MM.1S (cell line): Measurements from ENCODE around the gene SLC35E2B.
"Not testable (repeated sequence)": the region's sequence is repeated elsewhere in the genome, so short reads cannot be mapped to it uniquely, and the experiment has no call there.

Source experiments
- DNase-seq: peaks from one replicate; pipeline ENCODE4 v3.0.0-alpha.2; 2015
- H2AFZ ChIP-seq: fragments of 300-600 bp; sonication (generic); 2 replicates; pipeline ENCODE4 v1.6.0; 2016; ENCODE audit warnings: antibody characterized with exemption, low read length
- H3F3A ChIP-seq: fragments of 300-600 bp; sonication (generic); 2 replicates; pipeline ENCODE4 v1.6.1; 2016; ENCODE audit warnings: mild to moderate bottlenecking, antibody characterized with exemption, low read length, moderate library complexity, mixed read lengths; ENCODE audit not compliant: insufficient read depth
- H3K27ac ChIP-seq: fragments of 300-600 bp; sonication (generic); 2 replicates; pipeline ENCODE4 v1.5.1; 2016; ENCODE audit warnings: mild to moderate bottlenecking, low read length
- H3K27me3 ChIP-seq: fragments of 300-600 bp; sonication (generic); replicated peaks from 2 replicates; pipeline ENCODE4 v1.6.0; 2016; ENCODE audit warnings: low read length; ENCODE audit not compliant: insufficient read depth
- H3K36me3 ChIP-seq: fragments of 300-600 bp; sonication (generic); replicated peaks from 2 replicates; pipeline ENCODE4 v1.6.1; 2016; ENCODE audit warnings: mild to moderate bottlenecking, low read length, mixed read lengths; ENCODE audit not compliant: insufficient read depth
- H3K4me1 ChIP-seq: fragments of 300-600 bp; sonication (generic); 2 replicates; pipeline ENCODE4 v1.6.1; 2016; ENCODE audit warnings: low read length, mixed read lengths
- H3K4me2 ChIP-seq: fragments of 300-600 bp; sonication (generic); 2 replicates; pipeline ENCODE4 v1.6.0; 2016; ENCODE audit warnings: low read depth, low read length
- H3K4me3 ChIP-seq: fragments of 300-600 bp; sonication (generic); 2 replicates; pipeline ENCODE4 v1.5.1; 2016; ENCODE audit warnings: low read length, mixed read lengths
- H3K79me2 ChIP-seq: fragments of 300-600 bp; sonication (generic); 2 replicates; pipeline ENCODE4 v1.6.1; 2016; ENCODE audit warnings: mixed run types, low read length, mixed read lengths
- H3K9ac ChIP-seq: fragments of 300-600 bp; sonication (generic); 2 replicates; pipeline ENCODE4 v1.6.1; 2016; ENCODE audit warnings: low read length, mixed read lengths
- H3K9me2 ChIP-seq: fragments of 300-600 bp; sonication (generic); replicated peaks from 2 replicates; pipeline ENCODE4 v1.6.1; 2016; ENCODE audit warnings: mild to moderate bottlenecking, low read length, mixed read lengths; ENCODE audit not compliant: insufficient read depth
- H3K9me3 ChIP-seq: fragments of 300-600 bp; sonication (generic); replicated peaks from 2 replicates; pipeline ENCODE4 v1.6.1; 2016; ENCODE audit warnings: mild to moderate bottlenecking, low read length, mixed read lengths; ENCODE audit not compliant: insufficient read depth
- H4K20me1 ChIP-seq: fragments of 300-600 bp; sonication (generic); 2 replicates; pipeline ENCODE4 v1.6.1; 2016; ENCODE audit warnings: mild to moderate bottlenecking, low read length, moderate library complexity, mixed read lengths; ENCODE audit not compliant: insufficient read depth

SLC35E2B gene

DNA sequence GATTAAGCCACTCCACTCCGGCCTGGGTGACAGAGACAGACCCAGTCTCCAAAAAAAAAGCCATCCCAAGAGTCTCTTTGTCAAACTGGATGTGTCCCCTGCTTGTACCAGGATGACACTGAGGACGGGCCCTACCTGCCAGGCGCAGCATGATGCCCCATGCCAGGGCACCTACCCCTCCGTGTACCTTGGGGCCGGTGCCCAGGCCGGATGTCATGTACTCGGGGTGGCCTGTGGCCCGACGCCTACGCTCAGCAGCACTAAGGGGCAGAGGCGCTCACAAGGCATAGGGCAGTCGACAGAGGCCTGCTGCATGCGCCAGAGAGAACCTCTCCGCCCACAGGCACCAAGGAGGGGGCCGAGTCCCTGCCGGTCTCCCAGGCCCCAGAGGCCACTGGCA, 53.2 kb downstream of the SLC35E2B start:
- H3K9me2 ChIP-seq, H3F3A ChIP-seq, H2AFZ ChIP-seq, H3K9ac ChIP-seq, H4K20me1 ChIP-seq, H3K4me3 ChIP-seq, H3K27me3 ChIP-seq, H3K4me2 ChIP-seq, H3K9me3 ChIP-seq, H3K4me1 ChIP-seq, H3K36me3 ChIP-seq, H3K27ac ChIP-seq, H3K79me2 ChIP-seq, DNase-seq: not testable (repeated sequence)

DNA sequence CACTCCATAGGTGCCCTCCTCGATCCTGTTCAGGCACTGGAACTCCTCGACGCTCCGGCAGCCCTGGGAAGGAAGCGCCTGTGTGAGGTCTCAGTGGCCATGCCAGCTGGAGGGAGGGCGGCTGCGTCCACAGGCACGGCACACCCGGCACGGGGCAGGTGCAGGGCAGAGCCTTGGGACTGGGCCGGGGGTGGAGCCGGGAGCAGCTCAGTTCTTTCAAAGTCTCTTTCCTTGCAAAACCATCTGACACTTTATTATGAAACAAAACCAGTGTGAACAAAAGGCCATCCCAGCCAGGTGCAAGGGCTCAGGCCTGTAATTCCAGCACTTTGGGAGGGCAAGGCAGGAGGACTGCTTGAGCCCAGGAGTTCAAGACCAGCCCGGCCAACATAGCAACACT, 54.1 kb downstream of the SLC35E2B start:
- not testable (repeated sequence) for H3K4me1 ChIP-seq, H3K4me3 ChIP-seq, H2AFZ ChIP-seq, DNase-seq, H3K79me2 ChIP-seq, H3K9me3 ChIP-seq, H3K27me3 ChIP-seq, H3F3A ChIP-seq, H3K9ac ChIP-seq, H3K4me2 ChIP-seq, H4K20me1 ChIP-seq, H3K9me2 ChIP-seq, H3K36me3 ChIP-seq, H3K27ac ChIP-seq

DNA sequence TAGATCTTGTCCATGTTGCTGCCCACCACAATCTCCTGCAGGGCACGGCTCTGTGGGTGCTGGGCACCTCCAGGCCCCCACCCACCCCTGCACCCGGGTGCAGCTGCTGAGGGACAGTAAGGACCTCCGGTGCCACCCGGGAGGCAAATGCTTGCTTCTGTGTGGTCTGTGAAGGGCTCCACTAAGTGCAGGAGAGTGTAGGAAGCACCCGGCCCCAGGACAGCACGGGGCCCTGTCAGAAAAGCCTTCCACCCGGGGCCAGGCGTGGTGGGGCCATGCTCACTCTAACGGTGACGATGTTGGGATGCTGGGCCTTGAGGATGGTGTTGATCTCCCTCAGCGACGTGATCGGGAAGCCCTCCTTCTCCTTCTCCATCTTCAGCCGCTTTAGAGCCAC, 55.1 kb downstream of the SLC35E2B start:
- not testable (repeated sequence) for H3K4me3 ChIP-seq, H2AFZ ChIP-seq, H3K27ac ChIP-seq, H3K36me3 ChIP-seq, H3K9ac ChIP-seq, H3F3A ChIP-seq, H3K9me3 ChIP-seq, H3K79me2 ChIP-seq, H3K4me1 ChIP-seq, H4K20me1 ChIP-seq, H3K4me2 ChIP-seq, H3K27me3 ChIP-seq, H3K9me2 ChIP-seq, DNase-seq

DNA sequence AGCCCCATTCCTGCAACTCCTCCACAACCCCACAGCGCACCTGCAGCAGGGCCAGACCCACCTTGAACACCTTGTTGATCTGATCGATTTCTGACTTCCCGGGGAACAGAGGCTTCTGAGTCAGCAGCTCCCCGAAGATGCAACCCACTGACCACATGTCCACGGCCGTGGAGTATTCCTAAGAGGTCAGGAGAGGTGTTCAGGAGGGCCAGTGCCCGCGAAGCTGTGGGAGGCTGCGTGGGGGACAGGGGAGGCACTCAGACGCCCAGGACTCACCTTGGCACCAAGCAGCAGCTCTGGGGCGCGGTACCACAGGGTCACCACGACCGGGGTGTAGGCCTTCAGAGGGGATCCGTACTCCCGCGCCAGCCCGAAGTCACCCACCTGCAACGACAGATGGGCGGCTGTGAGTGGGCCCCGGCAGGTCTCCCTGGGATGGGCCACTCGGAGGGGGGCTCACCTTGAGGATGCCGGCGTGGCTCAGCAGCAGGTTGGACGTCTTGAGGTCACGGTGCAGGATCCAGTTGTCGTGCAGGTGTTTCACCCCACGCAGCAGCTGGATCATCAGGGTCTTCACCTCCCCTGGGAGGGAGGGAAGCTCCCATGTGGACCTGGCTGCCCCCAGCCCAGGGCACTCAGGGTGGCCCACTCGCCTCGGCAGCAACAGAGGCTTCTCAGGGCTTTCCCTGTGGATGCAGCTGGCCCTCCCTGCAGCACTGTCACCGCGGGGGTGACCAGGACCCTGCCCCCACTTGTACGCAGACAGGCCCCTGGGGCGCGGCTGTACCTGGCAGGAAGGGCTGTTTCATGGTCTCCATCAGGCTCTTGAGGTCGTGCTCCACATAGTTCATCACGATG, 55.7 kb downstream of the SLC35E2B start:
- H3K79me2 ChIP-seq, H2AFZ ChIP-seq, DNase-seq, H3K9me2 ChIP-seq, H3K9me3 ChIP-seq, H3F3A ChIP-seq, H4K20me1 ChIP-seq, H3K27ac ChIP-seq, H3K4me1 ChIP-seq, H3K9ac ChIP-seq, H3K4me3 ChIP-seq, H3K36me3 ChIP-seq, H3K4me2 ChIP-seq, H3K27me3 ChIP-seq: not testable (repeated sequence)

DNA sequence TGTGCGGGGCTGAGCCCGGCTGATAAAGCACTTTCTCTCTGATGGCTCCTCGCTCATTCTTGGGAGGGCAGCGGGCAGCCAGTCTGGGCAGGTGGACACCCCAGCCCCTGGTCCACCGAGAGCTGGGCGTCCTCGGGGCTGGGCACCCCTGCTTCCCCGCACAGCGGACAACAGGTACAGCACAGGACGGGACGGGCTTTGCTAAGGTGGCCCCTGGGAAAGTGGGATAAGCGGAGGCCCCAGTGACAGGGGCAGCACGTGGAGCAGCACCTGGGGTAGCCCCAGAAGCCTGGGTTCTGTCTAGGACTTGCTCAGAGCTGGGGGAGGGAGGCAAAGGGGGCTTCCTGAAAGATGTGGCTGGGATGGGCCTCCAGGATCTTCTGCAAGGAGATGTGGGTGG, 58.0 kb downstream of the SLC35E2B start:
- not testable (repeated sequence) for H3F3A ChIP-seq, H3K79me2 ChIP-seq

DNA sequence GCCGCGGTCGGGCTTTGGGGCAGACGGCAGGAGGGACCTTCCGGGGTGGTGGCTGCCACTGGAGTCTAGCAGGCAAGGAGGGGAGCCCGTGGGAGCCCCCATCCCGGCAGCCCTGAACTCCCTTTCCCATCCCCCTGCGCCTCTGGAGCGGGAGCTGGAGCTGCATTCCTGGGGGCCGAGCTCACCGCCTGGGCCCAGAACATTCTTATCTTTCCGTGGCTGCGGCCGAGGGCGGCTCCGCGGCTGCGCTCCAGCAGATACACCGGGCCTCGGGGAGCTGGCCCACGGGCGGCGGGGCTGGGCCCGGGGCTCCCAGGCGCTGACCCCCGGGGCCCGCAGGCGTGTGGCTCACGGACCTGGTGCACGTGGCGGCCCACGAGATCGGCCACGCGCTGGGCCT, 59.2 kb downstream of the SLC35E2B start:
- not testable (repeated sequence) for DNase-seq

More for the DNA sequence above, 58.0 kb downstream of the SLC35E2B start:
- not testable (repeated sequence) for H3K9me3 ChIP-seq, H3K4me1 ChIP-seq, H4K20me1 ChIP-seq, H3K27ac ChIP-seq, H3K4me2 ChIP-seq, H3K4me3 ChIP-seq, H2AFZ ChIP-seq, H3K36me3 ChIP-seq, H3K9ac ChIP-seq, H3K9me2 ChIP-seq, DNase-seq
- H3K27me3 ChIP-seq: peaks cover 13% of the 10 kb centered on the region

More for the DNA sequence above, 59.2 kb downstream of the SLC35E2B start:
- H3K4me3 ChIP-seq, H3K27ac ChIP-seq, H4K20me1 ChIP-seq, H3K9me2 ChIP-seq, H3K4me2 ChIP-seq, H3K4me1 ChIP-seq, H3K79me2 ChIP-seq, H2AFZ ChIP-seq, H3F3A ChIP-seq, H3K9me3 ChIP-seq, H3K9ac ChIP-seq, H3K36me3 ChIP-seq: not testable (repeated sequence)
- H3K27me3 ChIP-seq: peaks cover 13% of the 10 kb centered on the region
